ENCODE data around the gene HLX.

Gene HLX

GRCh38 chr1:220926146-220926545 lies 46.9 kb downstream of the HLX start:
- DNase-seq: no peak

DNA sequence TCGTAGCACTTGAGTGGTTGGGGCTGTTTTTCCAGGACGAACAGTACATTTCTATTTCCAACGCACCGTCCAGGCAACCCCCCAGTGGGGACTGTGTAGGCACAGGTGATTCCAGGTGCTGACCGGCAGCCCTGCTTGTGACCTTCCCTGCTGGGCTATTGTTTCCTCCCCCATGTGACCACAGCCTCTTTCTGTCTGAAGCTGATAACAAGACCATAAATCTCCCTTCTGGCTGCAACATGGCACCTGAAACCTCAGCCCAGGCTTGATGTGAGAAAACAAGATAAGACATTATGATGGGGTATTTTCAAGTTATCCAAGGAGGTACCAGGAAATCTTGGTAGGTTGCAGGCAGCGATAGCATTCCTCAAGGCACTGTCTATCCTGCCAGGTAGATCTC lies 48.2 kb downstream of the HLX start:
- no peak for DNase-seq

GRCh38 chr1:220928320-220928719 lies 49.1 kb downstream of the HLX start:
- no peak for DNase-seq

GRCh38 chr1:220928725-220929300 lies 49.6 kb downstream of the HLX start:
- DNase-seq: no peak

DNA sequence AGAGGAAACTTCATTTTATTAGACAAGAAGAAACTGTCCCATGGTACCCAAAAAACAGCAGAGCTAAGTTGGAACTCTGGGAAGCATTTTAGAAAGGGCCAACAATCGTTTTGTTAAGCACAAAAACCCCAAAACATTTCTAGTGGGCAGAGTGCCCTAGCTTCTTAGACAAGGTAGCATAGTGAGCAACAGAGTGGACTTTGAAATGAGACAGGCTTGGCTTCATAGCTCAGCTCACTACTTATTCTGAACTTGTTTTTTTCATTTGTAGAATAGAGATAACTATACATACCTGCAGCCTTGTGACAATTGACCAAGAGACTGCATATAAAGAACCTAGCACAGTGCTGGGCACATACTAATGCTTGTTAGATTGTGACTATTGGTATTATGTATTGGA lies 50.1 kb downstream of the HLX start:
- no peak for DNase-seq

Data from RPMI8226 (cell line).